GM04504 (cell line): ENCODE results near the gene PALD1.

Experiments used
- DNase-seq: peaks from one replicate; pipeline ENCODE4 v3.0.0-alpha.2; 2012; ENCODE audit warnings: low read depth

The PALD1 gene

GRCh38 chr10:70478191-70479164, at the start of gene PALD1:
Gene PALD1, plus strand, starts transcription at chr10:70478767. Its CDS starts 47,185 bp downstream, at chr10:70525952.
- no peak for DNase-seq

DNA sequence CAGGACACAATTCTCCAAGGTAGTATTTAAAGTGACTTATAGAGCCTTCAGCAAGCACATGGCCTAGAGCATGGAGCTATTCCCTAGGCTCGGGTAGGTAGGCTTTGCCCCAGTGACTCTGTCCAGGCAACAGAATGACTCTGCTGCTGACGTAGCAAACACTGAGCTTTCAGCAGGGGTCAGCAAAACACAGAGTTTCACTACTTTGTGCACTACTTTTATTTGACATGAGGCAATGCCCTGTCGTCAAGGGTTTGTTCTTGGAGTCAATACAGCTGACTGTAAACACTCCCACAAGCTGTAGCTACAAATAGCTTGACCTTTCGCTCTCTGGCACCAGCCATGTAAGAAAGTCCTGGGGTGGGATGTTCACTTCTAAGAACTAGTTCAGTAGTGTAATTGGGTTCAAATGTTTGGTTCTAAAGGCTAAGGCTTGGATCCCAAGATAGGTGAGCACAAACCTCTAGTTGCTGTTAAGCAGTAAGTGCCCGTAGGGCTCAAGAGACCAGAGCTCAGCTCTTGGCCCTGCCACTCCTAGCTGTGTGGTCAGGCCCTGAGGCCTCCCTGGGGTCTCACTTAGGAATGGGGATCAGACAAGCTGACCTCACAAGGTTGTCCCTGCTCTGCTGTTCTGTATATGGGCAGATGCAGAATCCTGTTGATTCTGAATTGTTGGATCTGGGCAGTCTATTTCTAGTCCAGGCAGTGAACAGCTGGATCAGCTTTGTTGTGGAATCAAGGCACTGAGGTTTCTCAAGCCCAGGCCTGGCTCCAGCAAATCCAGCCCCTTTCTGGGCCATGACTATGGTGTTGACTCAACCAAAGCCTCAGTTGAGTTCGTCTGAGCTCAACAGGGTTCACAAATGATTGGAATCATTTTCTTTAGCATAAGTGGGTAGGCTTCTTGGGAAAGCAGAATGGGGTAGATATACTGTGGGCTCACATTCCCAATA, 47.8 kb upstream of the PALD1 start:
- no peak for DNase-seq

DNA sequence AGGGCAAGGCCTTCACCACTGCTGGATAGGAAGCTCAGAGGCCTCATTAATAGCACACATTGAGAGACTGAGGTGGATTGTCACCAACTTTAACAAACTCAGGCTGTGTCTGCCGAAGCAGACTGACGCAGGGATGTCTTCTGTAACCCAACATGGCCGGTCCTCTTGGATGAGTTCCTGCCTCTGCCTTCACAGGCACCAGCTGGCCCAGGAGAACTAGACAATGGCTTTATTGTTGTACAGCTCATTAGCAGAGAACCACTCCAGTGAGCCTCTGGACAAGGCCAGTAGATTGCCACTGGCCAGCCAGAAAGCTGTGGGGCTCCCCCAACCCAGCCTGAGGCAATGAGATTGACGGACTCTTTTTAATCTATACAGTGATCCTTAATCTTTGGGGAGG, 46.5 kb upstream of the PALD1 start:
- no peak for DNase-seq

- no peak for DNase-seq
Observed at GRCh38 chr10:70432561-70433263, 45.9 kb upstream of the PALD1 start.

DNA sequence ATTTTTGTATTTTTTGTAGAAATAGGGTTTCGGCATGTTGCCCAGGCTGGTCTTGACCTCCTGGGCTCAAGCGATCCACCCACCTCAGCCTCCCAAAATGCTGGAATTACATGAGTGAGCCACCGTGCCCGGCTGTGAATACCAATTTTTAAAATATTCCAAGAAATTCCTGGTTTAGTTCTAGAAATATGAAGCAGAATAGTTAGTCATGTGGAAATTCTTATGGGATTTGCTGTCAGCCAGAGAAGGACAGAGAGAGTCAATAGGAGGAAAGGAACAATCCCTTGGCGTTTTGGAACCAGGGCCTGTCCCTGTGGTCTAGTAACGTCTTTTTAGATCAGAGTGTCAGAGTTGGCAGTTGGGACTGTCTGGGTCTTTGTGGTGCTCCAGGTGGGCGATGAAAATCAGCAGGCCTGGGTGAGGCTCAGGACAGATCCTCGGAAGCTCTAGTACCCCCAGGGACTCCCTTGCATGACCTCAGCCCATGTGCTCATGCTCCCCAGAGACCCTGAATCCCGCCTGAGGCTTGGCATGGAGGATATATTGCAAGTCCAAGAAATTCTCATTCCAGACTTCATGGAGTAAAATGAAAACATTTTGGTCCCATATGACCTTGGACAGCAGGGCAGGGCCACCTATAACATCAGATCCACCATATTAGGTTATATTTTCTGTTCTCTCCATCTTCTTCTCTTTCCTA, 44.8 kb upstream of the PALD1 start:
- peak; percentile 10 for DNase-seq

- DNase-seq: no peak
Observed at GRCh38 chr10:70435241-70436085, 43.1 kb upstream of the PALD1 start.

DNA sequence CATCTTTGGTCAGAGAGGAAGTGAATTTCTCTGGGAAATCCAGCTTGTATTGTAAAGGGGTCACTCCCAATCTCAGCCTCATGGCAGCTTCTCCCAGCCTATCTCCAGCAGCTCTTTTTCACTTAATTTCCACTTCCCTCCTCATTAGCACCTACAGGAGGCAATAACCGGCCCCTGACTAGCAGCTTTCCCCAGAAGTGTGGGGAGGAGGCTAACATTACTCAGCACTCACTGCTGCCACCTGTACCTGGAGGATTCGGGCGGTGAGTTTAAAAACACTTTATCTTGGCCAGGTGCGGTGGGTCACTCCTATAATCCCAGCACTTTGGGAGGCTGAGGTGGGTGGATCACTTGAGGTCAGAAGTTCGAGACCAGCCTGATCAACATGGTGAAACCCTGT, 40.8 kb upstream of the PALD1 start:
- no peak for DNase-seq

DNA sequence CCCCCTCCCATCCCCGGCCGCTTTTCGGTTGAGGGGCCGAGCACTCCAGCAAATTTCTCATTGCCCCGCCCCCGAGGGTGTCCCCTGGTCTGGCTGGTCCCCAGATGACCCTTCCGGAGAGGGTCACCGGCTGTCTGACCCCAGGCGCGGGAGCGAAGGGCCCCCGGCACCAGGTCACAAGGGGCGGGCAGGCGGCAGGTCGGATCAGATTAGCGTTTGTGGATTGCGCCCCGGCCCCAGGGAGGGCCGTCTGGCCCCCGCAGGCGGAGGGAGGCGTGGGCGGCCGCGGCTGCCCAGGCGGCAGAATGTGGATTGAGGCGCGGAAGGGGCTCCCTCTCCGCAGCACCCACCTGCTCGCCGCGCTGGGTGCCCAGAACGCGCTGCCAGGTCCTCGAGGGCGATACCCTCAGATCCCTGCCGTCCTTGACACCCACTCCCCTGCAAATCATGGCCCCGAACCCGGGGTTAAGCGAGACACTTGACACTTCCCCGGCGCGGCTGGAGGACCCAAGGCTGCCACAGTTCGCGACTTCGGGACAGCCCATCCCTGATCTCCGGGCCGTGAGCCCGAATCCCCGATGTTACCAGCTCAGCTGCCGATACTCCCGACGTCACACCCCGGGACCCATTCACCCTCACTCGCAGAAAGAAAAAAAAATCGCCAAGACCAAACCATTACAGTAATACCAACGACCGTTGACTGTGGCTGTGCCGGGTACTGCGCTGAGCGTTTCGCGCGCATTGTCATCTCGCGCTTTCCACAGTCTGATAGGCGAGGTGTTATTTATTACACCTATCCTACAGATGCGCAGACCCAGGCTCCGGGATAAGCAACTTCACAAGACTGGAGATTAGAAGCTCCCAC, 38.0 kb upstream of the PALD1 start:
- no peak for DNase-seq

DNA sequence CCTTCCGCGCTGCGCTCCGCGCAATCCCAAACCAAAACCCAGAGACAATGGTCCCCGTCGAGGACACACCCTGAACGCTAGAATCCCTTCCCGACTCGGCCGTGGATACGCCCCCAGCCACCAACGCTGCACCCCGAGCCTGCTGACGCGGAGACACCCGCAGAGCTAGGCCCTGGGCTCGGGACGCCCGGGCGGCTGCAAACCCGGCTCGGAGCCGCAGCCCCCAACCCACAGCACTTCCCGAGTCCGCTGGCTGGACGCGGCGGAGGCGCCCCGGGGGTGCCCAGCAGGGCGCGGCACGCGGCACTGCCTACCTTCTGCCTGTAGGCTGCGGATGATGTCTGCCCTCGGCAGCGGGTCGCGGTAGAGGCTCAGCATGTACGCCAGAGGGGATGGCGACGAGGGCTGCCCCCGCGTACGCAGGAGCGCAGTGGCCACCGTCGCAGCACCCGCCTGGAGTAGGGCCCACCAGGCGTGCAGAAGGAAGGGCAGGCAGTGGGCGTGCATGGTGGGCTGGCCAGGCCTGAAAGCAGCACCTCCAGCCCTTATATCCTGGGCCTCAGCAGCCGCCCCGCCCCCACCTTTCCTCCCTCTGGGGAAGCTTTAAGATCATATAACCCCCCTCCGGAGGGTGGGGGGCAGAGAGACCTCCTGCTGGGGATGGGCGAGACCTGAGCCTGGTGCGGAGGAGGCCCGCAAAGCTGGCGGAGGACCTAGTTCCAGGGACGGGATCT, 37.2 kb upstream of the PALD1 start, which contains the start of gene NODAL:
NODAL (minus strand) TSS at position 521 of the 734 bp plus-strand sequence; CDS start at position 507, 14 bp downstream.
- DNase-seq: no peak

- DNase-seq: no peak
Observed at GRCh38 chr10:70441895-70442309, 36.7 kb upstream of the PALD1 start.

DNA sequence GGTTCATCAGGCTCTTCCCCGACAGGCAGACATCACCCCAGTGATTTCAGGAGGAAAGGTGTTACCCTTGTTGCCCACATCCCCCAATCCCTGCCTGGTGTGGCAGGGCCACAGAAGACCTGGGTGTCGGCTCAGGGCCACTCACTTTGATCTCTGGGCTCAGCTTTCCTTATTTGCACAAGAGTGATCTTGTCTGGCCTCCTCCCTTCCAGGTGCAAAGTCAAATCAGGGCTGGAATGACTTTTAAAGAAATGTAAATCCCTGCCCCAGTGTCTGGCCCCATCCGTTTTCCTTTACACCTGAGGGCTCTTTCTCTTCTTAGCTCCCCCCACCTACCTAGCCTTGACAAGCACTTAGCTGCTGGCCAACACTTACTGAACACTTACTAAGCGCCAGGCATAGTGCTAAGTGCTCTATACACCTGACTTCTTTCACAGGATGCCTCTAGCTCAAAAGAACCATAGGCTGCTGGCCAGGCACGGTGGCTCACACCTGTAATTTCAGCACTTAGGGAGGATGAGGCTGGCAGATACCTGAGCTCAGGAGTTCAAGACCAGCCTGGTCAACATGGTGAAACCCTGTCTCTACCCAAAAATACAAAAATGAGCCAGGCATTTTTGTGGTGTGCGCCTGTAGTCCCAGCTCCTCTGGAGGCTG, 36.1 kb upstream of the PALD1 start:
- DNase-seq: no peak

DNA sequence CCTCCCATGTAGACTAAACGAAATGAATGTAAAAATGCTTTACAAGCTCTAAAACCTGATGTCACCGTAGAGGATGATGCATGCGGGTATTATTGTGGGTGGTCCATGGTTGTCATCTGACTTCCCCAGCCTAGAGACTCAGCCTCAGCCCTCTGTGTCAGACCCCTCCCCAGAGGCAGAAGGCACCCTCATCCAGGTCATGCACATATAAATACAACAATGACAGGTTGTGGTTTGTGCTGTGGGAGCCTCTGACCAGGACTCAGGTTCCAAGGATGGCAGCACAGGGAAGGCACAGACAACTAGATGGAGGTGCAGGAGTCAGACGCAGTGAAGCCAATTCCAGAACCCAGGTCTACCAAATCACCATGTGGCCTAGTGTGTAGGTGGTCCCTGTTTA, 33.8 kb upstream of the PALD1 start:
- DNase-seq: no peak

DNA sequence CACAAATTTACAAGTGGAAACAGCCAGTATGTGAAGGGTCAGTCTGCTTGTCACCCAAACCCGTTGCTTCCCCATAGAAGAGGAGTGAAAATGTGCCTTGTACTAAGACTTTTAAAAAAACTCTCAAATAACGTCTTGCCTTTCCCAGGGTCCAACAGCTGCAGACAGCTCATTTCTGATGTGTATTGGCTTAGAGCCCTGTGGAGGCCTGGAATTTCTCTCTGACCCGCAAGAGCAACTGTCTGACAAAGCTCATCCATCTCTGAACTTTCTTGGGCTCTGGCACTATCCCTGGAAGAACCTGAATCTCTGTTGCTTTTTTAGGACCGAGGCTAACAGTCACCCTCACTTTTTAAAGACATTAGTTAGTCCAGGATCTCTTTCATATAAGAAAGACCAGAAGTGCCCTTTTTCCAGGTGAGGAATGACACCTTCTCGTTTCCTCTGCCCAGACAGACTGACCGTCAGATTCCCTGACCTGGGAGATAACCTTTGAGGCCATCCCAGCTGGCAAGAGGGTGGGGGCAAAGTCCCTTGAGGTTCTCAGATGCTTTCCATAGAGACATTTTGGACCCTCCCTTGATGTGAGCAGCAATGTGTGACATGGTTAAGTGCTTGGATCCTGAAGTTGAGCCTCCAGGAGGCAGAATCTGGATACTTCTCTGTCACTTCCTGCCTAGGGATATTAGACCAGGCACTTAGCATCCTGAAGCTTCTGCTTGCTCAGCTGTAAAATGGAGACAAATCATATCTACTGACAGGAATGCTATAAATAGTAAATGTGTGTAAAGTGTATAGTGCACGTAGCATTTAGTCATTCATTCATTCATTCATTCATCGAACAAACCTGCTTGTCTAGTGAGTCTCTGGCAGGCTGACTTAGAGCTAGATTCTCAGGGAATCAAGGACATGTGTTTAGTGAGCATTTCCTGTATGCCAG, 32.6 kb upstream of the PALD1 start:
- DNase-seq: peak; percentile 14

DNA sequence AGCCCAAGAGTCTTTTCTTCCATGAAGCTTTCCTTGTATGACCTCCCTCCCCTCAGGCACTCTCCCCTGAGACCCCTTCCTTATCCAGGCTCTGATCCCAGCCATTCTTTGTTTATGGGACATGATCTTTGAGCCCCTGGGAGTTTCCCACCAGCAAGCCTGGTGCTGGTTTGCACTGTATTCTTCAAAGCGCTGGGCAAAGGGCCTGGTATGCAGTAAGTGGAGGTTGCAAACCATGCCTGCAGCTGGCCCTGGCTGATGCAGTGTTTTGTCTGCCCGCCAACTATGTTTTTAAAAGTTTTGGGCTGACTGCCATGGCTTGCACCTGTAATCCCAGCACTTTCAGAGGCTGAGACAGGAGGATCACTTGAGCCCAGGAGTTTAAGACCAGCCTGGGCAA, 30.3 kb upstream of the PALD1 start:
- no peak for DNase-seq

GRCh38 chr10:70455213-70455630, 23.3 kb upstream of the PALD1 start:
- DNase-seq: no peak

DNA sequence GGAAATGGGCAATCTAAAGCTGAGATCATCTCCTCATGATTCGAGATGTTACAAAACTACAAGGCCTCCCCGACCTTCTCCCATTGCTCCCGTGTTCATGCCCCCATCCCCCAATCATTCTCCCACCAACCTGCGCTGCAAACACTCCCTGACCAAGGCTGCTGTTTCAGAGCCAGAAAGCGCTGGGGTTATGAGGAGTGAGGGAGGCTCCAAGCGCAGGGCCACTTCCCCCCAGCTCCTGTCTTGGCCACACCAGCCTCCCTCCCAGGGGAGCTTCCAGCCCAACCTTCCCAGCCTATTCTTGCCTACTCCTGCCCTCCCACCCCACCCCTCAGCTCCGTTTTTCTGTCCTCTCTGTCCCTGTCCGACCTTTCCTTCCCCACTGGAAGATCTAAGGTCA, 22.4 kb upstream of the PALD1 start:
- no peak for DNase-seq

GRCh38 chr10:70457759-70458305, 20.7 kb upstream of the PALD1 start:
- no peak for DNase-seq
